ENCODE measurements around the gene BOLL. TPM values are rescaled to one million over a fixed set of nuclear protein-coding genes. Genes with fewer than 3 reads are reported as not detected.

The BOLL gene
- total RNA-seq, 1 experiment from 2014 or later = not detected

DNA sequence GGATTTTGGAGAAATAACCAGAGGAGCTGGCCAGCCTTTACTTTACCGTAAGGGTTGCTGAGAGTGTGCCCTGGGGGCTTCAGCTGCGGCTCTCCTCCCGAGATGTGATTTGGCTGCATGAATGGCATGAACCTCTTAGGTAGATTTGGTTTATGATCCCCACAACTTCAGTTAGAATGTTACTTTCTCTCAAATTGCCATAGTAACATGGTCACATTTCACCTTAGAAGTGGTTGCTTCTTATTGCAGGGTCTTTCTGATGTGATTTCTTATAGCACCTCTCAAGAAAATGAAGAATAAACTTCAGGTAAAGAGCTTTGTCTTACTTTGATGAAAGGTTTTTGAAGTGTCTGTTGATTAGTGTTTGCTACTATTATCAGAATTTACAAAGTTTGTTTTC, 24.9 kb upstream of the BOLL start:
- intact Hi-C loops (cut with micrococcal nuclease) = no loop called here
- POLR2A ChIA-PET (ENCODE audit: unreplicated experiment) = no interaction called here

DNA sequence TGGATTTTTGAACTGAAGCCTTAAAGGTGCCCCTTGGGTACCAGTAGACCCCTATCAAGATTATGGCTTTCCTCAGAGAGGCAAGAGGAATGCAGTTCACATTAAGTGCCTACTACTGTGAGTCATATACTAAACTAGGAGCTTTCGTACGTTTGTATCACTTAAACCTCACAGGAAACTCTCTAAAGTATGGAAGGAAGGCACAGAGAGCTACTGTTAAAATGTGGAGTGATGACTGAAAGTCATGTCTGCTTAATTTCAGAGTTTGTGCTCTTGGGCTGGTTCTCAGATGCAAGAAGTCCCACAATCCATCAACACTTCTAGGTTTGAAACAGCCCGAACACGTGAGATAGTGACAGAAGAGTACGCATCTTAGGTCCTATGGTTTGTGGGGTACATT, 23.9 kb upstream of the BOLL start:
- BruUV-seq (replicated peaks) = no TSS peak
- ATAC-seq (no peak), DNase-seq (no peak)
- Histone ChIP-seq H3K4me2 (ENCODE audit: low read length) (no peak overlapping the region), H3K9ac (ENCODE audit: low read length) (no peak overlapping the region), H3K79me2 (ENCODE audit: low read length) (no peaks in the 10 kb centered on the region), H4K20me1 (ENCODE audit: low read length) (no peaks in the 10 kb centered on the region), H3K4me1 (ENCODE audit: insufficient read depth, low read length) (peaks cover 5% of the 10 kb centered on the region; the same call in 1 of the 2 replicates), H3K27ac (ENCODE audit: low read length) (no peak overlapping the region), H3F3A (ENCODE audit: low read length, unreplicated experiment) (no peaks in the 10 kb centered on the region), H3K27me3 (ENCODE audit: low read length) (peaks cover 71% of the 10 kb centered on the region), H2AFZ (ENCODE audit: low read length) (no peak overlapping the region), H3K4me3 (ENCODE audit: low read length) (no peak overlapping the region), H3K9me2 (replicated peaks; ENCODE audit: low read length) (no peaks in the 10 kb centered on the region), H3K9me3 (ENCODE audit: low read length) (no peaks in the 10 kb centered on the region), H3K36me3 (ENCODE audit: low read depth, low read length) (no peaks in the 10 kb centered on the region)
- TF ChIP-seq, protein P1, sequence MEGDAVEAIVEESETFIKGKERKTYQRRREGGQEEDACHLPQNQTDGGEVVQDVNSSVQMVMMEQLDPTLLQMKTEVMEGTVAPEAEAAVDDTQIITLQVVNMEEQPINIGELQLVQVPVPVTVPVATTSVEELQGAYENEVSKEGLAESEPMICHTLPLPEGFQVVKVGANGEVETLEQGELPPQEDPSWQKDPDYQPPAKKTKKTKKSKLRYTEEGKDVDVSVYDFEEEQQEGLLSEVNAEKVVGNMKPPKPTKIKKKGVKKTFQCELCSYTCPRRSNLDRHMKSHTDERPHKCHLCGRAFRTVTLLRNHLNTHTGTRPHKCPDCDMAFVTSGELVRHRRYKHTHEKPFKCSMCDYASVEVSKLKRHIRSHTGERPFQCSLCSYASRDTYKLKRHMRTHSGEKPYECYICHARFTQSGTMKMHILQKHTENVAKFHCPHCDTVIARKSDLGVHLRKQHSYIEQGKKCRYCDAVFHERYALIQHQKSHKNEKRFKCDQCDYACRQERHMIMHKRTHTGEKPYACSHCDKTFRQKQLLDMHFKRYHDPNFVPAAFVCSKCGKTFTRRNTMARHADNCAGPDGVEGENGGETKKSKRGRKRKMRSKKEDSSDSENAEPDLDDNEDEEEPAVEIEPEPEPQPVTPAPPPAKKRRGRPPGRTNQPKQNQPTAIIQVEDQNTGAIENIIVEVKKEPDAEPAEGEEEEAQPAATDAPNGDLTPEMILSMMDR (conservative IDR thresholded peaks at IDR 0.05; ENCODE audit: low read depth, low read length) = no peak
- TF ChIP-seq EZH2 (IDR thresholded peaks at IDR 0.05; ENCODE audit: low read length, unreplicated experiment) (no peak), EZH2phosphoT487 (IDR thresholded peaks at IDR 0.05; ENCODE audit: borderline replicate concordance, low read length) (no peak)
- ChIA-PET POLR2A (ENCODE audit: unreplicated experiment) (no interaction called here), CTCF (no interaction called here)
- intact Hi-C loops (cut with micrococcal nuclease) = no loop called here

More for the DNA sequence above, 24.9 kb upstream of the BOLL start:
- H4K20me1 ChIP-seq (ENCODE audit: low read length) = no peaks in the 10 kb centered on the region
- TF ChIP-seq, protein P1 (conservative IDR thresholded peaks at IDR 0.05; ENCODE audit: low read depth, low read length) = no peak
- TF ChIP-seq EZH2 (IDR thresholded peaks at IDR 0.05; ENCODE audit: low read length, unreplicated experiment) = no peak
- TF ChIP-seq EZH2phosphoT487 (IDR thresholded peaks at IDR 0.05; ENCODE audit: borderline replicate concordance, low read length) = no peak
- BruUV-seq (replicated peaks) = no TSS peak
- no peak overlapping the region for H2AFZ ChIP-seq (ENCODE audit: low read length)
- no peak overlapping the region for H3K4me2 ChIP-seq (ENCODE audit: low read length)
- no peaks in the 10 kb centered on the region for H3K9me2 ChIP-seq (replicated peaks; ENCODE audit: low read length)
- peaks cover 65% of the 10 kb centered on the region for H3K27me3 ChIP-seq (ENCODE audit: low read length)
- no peaks in the 10 kb centered on the region for H3K9me3 ChIP-seq (ENCODE audit: low read length)
- no peaks in the 10 kb centered on the region for H3F3A ChIP-seq (ENCODE audit: low read length, unreplicated experiment)
- DNase-seq (no peak), ATAC-seq (no peak)
- H3K79me2 ChIP-seq (ENCODE audit: low read length) = no peaks in the 10 kb centered on the region
- CTCF ChIA-PET = no interaction called here
- no peaks in the 10 kb centered on the region for H3K36me3 ChIP-seq (ENCODE audit: low read depth, low read length)
- no peak overlapping the region for H3K9ac ChIP-seq (ENCODE audit: low read length)
- H3K4me1 ChIP-seq (ENCODE audit: insufficient read depth, low read length) = peaks cover 4% of the 10 kb centered on the region; the same call in 1 of the 2 replicates
- H3K27ac ChIP-seq (ENCODE audit: low read length) = no peak overlapping the region
- no peak overlapping the region for H3K4me3 ChIP-seq (ENCODE audit: low read length)

DNA sequence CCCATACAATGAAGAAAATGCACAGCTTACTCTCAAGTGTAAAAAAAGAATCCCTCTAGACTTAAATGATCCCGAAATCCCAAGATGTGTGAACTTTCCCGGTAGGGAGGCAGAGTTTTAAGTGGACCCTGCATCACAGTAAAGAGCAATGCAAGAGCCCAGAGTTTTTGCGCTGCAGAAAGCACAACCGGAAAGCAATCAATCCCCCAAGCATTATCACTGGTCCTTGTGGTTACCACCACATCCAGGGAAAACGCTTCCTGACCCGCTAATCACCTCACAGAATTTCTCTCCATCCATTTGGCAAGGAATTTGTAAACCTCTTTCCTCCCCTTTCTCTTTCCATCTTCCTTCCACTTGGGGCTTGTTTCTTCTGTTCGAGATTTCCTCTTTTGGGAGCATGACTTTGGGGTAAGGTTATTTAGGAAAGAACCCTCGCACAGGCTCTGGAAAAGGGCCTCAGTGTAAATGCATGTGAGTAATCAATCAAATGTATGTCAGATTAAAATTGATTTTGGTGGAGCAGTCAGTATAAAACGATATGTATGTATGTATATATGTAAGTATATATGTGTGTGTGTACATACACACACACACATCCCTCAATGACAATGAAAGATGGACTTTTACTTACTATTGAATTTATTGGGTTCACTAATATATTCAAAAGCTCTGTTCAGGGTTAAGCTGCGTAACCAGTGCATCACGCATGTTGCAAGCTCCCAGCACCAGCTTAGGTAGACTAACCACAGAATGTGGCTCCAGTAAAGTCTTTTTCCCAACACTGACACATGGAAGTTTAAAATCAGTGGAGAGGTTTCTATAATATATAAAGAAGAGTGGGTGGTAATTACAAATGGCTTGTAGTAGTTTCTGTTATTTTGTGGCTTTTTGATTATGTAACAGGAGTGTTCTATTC, 20.9 kb upstream of the BOLL start:
- Histone ChIP-seq H3K36me3 (ENCODE audit: low read depth, low read length) (no peaks in the 10 kb centered on the region), H3K27ac (ENCODE audit: low read length) (no peak overlapping the region), H3K9ac (ENCODE audit: low read length) (no peak overlapping the region), H3K4me2 (ENCODE audit: low read length) (peak overlapping the region; percentile 98; the same call in 1 of the 2 replicates), H3K9me2 (replicated peaks; ENCODE audit: low read length) (no peaks in the 10 kb centered on the region), H3F3A (ENCODE audit: low read length, unreplicated experiment) (no peaks in the 10 kb centered on the region), H3K79me2 (ENCODE audit: low read length) (no peaks in the 10 kb centered on the region), H3K4me1 (ENCODE audit: insufficient read depth, low read length) (peaks cover 9% of the 10 kb centered on the region; the same call in 1 of the 2 replicates), H2AFZ (ENCODE audit: low read length) (no peak overlapping the region), H3K27me3 (ENCODE audit: low read length) (peaks cover 75% of the 10 kb centered on the region), H4K20me1 (ENCODE audit: low read length) (no peaks in the 10 kb centered on the region), H3K4me3 (ENCODE audit: low read length) (no peak overlapping the region), H3K9me3 (ENCODE audit: low read length) (no peaks in the 10 kb centered on the region)
- ATAC-seq (no peak), DNase-seq (no peak)
- POLR2A ChIA-PET (ENCODE audit: unreplicated experiment) = no interaction called here
- TF ChIP-seq, protein P1 (conservative IDR thresholded peaks at IDR 0.05; ENCODE audit: low read depth, low read length) = no peak
- no peak for TF ChIP-seq EZH2 (IDR thresholded peaks at IDR 0.05; ENCODE audit: low read length, unreplicated experiment)
- no peak for TF ChIP-seq EZH2phosphoT487 (IDR thresholded peaks at IDR 0.05; ENCODE audit: borderline replicate concordance, low read length)
- CTCF ChIA-PET = no interaction called here
- no TSS peak for BruUV-seq (replicated peaks)
- intact Hi-C loops (cut with micrococcal nuclease) = no loop called here

Measured in PC-3 (cell line).